Fibroblast of mammary gland (primary cell): ENCODE data around the gene NCOR2.
A peak's percentile ranks its signal among the peaks of the same experiment; 100 is the strongest.

Source experiments
- DNase-seq: peaks from one replicate; pipeline ENCODE4 v3.0.0-alpha.2; 2010; ENCODE audit warnings: low read depth
- H3K4me3 ChIP-seq: 2 replicates; pipeline ENCODE4 v1.5.1; 2011; ENCODE audit warnings: low read depth, mild to moderate bottlenecking, low read length, moderate library complexity; ENCODE audit not compliant: control insufficient read depth
- CTCF ChIP-seq: conservative IDR thresholded peaks from 2 replicates; pipeline ENCODE4 v1.5.1; 2011; ENCODE audit warnings: low read depth, low read length, inconsistent platforms; ENCODE audit not compliant: control insufficient read depth, insufficient read depth

Gene NCOR2

GRCh38 chr12:124518051-124518932 is 49.1 kb downstream of the NCOR2 start:
- no peak for TF ChIP-seq CTCF
- H3K4me3 ChIP-seq = peak overlapping the region; percentile 35
- peak; percentile 99 for DNase-seq
